IPS DF 4.7 (cell line): ENCODE measurements around the gene MCM7.
A peak's percentile ranks its signal among the peaks of the same experiment; 100 is the strongest.

Source experiments
- DNase-seq: peaks from one replicate; pipeline ENCODE4 v3.0.0-alpha.2; 2013; ENCODE audit warnings: low spot score; ENCODE audit errors: extremely low read depth

The MCM7 gene

GRCh38 chr7:100093925-100094486, 7.2 kb downstream of the MCM7 start:
- no peak for DNase-seq

- no peak for DNase-seq
Observed at GRCh38 chr7:100093498-100093897, 7.7 kb downstream of the MCM7 start.

GRCh38 chr7:100093054-100093453, 8.1 kb downstream of the MCM7 start:
- DNase-seq, result no peak

- DNase-seq, result no peak
Observed at GRCh38 chr7:100091411-100092181, 9.6 kb downstream of the MCM7 start.

- no peak for DNase-seq
Observed at GRCh38 chr7:100090527-100091410, 10.4 kb downstream of the MCM7 start.

GRCh38 chr7:100089458-100090196, 11.6 kb downstream of the MCM7 start:
- DNase-seq, result no peak

DNA sequence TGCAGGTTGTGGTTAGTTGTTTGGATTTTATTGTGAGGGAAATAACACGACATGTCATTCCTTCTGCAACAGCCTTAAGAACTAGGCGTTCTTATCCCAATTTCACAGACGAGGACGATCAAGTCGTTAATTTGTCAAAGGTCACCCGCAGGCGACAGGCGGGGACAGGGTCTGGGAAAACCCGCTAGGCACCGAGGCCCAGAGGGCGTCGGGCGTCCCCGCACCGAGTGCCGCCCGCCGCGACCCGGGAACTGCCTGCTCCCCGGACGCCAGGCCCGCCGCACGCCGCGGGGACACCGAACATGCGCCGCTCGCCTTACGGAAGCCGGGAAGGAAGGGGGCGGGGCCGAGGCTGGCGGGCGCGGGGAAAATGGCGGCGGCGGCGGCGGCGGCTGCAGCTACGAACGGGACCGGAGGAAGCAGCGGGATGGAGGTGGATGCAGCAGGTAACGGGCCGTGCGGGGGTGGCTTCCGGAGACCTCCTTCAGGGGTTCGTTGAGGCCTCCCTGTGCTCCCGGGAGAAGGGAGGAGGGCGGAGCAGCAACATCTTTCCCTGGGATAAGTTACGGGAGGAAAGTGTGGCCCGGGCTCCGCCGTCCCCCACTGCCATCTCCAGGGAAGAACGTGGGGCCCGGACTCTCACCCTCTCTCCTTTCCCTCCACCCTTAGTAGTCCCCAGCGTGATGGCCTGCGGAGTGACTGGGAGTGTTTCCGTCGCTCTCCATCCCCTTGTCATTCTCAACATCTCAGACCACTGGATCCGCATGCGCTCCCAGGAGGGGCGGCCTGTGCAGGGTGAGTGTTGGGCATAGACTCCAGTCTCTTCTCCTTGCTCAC, 12.4 kb downstream of the MCM7 start, which contains the start of gene COPS6:
TSS of gene COPS6 (plus strand) at position 349 of the 837 bp plus-strand sequence. CDS start at position 371, 22 bp downstream.
- no peak for DNase-seq

- DNase-seq, result no peak
Observed at GRCh38 chr7:100088095-100088620, 13.0 kb downstream of the MCM7 start.

- DNase-seq, result no peak
Observed at GRCh38 chr7:100087055-100087750, 14.0 kb downstream of the MCM7 start.

DNA sequence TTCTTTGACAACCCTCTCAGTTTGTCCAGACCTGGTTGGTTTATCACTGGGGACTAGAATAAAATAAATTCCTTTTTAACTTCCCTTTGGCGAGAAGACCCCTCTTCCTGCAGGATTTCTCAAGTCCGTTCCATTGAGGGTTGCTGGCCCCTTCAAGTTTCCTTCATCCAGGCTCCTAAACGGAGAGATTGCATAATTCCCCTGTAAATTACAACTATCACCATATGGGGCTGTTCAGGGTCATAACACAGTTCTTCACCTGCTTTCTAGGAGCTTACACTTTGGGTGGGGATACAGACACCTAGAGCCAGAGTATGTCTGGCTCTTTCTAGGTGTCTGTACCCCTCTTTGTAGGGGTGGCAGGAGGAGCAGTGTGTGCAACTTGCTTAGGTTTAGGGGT, 15.7 kb downstream of the MCM7 start:
- DNase-seq, result no peak

DNA sequence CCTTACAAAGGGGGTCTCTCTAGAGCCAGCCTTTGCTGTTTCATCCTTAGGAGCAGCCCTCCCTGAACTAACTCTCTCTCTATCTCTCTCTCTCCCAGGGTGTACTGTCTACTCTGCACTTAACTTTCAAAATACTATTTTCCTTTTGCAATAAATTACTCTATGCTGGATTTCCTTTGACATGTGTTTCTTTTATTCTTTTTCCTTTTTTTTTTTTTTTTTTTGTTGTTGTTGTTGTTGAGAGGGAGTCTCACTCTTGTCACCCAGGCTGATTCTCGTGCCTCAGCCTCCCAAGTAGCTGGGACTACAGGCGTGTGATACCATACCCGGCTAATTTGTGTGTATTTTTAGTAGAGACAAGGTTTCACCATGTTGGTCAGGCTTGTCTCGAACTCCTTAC, 18.2 kb downstream of the MCM7 start:
- DNase-seq, result no peak

- peak; percentile 97 for DNase-seq
Observed at GRCh38 chr7:100081535-100082102, 19.6 kb downstream of the MCM7 start, which contains the start of gene ZNF3. TSS of gene ZNF3 (minus strand) at chr7:100081723. CDS start at chr7:100077357, 4,366 bp downstream.

DNA sequence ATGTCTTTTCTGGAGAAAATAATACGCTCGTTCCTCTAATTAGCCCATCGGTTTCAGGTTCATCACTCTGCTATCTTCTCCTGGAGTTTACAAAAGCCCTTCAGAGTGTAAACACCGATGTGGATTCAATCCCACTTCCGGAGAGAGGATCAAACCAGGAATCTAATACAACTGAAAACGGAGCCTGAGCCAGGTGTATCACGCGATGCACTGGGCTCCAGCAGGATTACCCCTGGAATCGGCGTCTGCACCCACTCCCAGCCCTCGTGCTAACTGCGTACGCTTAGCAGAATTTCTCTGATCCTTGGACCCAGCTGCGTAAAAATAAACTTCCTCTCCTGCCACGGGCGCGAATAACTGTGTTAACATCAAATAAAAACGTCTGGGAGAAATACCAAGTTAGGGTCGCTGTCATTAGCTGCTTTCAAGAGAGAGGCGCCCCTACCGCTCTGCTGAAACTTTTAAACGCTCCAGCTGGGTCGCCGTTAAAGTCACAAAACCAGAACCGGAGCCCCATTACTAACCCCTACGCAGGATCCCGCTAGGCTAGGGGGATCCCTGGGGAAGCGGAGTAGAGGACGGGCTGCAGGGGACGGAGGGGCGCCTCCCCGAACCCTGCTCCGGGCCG, 20.2 kb downstream of the MCM7 start:
- DNase-seq, result no peak

DNA sequence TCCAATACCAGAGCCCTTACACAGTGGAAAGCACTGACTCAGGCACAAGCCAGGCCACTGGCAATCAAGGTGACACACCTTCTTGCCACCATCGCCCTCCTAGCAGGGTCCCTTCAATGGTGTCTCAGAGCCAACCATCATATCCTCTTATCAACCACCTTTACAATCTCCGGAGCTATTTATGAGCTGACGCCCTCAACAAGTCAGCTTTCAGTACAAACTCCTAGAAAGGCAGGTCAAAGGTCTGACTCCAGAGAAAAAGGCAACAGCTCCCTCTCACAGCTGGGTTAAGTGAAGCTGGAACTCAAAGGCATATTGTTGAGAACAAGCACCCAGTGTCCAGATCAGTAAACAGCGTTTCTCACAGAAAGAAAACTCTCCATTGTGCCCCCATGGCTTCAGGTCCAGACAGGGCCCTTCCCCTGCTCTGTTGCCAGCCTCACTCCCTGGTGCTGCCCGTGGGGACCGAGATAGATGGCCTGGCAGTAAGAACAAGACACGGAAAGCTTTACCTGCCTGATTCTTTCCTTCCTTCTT, 22.1 kb downstream of the MCM7 start:
- DNase-seq, result no peak

GRCh38 chr7:100077205-100077604, 24.0 kb downstream of the MCM7 start:
- DNase-seq, result no peak

GRCh38 chr7:100075418-100075817, 25.8 kb downstream of the MCM7 start:
- no peak for DNase-seq

GRCh38 chr7:100074841-100075240, 26.4 kb downstream of the MCM7 start:
- DNase-seq, result no peak

- DNase-seq, result no peak
Observed at GRCh38 chr7:100072462-100072861, 28.7 kb downstream of the MCM7 start.
